ENCODE measurements around the gene TFPI. TPM values are rescaled to one million over a fixed set of nuclear protein-coding genes. Genes with fewer than 3 reads are reported as not detected.
A peak's percentile ranks its signal among the peaks of the same experiment; 100 is the strongest.

Gene TFPI
- total and polyA plus RNA-seq, 8 donors = 7.5 to 118 (median 16.8) TPM

DNA sequence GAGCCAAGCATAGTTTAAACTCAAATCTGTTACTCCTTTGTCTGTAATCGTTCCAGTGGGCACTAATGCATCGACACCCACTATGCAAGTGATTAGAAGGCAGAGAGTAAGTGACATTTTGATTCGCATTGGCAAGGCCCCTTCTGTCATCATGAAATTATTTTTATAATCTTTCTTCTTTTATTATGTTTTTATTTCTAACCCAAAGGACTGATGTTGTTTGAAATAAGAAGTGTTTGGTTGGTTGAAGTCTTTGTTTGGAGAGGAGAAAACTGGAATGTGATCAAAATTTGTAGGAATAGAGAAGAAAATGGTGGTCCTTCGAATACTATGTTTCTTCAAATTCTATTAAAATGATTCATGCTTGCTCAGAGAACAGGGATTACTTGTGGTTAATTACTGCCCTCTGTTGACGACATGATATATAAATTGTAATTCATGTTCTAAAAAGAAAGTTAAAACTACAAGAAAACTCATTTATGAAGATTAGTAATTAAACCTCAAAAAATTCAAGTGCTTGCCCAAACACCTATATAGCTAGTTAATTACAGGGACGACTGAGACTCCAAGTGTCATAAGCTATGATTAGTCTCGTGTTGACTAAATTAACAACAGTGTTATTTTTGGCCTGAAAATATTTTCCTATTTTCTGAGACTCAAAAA lies 26.4 kb upstream of the TFPI start:
- peak overlapping the region in 3 of 4 donors; percentile 17 to 27 (median 26) for H3K4me3 ChIP-seq
- peaks cover 0 to 31% (median 16%) of the 10 kb centered on the region in 4 donors for H3K4me1 ChIP-seq
- 27 to 32% (median 27%) methylated on average over 7 of the region's 7 CpGs for WGBS, 5 donors
- H3K27ac ChIP-seq = peak overlapping the region in 1 of 5 donors; percentile 1
- H3K9me3 ChIP-seq = no peaks in the 10 kb centered on the region
- intact Hi-C loops (cut with DNase I; ENCODE audit: low total_unique reads) = no loop called here
- H3K27me3 ChIP-seq = no peaks in the 10 kb centered on the region
- TF ChIP-seq EP300 (IDR thresholded peaks at IDR 0.05) (no peak), POLR2A (IDR thresholded peaks at IDR 0.05) (no peak), POLR2AphosphoS5 (IDR thresholded peaks at IDR 0.05) (peak in 1 of 3 donors; percentile 8)
- TF ChIP-seq, protein P1, sequence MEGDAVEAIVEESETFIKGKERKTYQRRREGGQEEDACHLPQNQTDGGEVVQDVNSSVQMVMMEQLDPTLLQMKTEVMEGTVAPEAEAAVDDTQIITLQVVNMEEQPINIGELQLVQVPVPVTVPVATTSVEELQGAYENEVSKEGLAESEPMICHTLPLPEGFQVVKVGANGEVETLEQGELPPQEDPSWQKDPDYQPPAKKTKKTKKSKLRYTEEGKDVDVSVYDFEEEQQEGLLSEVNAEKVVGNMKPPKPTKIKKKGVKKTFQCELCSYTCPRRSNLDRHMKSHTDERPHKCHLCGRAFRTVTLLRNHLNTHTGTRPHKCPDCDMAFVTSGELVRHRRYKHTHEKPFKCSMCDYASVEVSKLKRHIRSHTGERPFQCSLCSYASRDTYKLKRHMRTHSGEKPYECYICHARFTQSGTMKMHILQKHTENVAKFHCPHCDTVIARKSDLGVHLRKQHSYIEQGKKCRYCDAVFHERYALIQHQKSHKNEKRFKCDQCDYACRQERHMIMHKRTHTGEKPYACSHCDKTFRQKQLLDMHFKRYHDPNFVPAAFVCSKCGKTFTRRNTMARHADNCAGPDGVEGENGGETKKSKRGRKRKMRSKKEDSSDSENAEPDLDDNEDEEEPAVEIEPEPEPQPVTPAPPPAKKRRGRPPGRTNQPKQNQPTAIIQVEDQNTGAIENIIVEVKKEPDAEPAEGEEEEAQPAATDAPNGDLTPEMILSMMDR (IDR thresholded peaks at IDR 0.05) = peak in 4 of 7 experiments; percentile 10 to 48 (median 26)
- DNase-seq = peak in 1 of 2 donors; percentile 82
- H3K36me3 ChIP-seq = no peaks in the 10 kb centered on the region

DNA sequence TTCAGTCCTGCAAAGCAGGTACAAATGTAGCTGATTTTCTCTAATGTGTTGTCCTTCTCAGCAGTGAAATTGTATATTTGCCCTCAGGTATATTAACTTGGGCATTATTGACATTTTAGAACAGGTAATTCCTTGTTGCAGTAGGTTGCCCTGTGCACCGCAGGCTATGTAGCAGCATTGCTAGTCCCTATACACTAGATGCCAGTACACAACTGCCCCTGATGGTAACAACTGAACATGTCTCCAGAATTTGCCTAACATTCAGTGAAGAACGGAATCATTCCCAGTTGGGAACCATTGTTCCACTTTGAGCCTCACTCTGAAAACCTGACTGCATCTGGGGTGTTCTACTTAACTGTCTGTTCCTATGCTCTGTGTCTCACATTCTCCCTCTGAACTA lies 23.1 kb upstream of the TFPI start:
- Histone ChIP-seq H3K9me3 (no peaks in the 10 kb centered on the region), H3K4me3 (no peak overlapping the region), H3K36me3 (no peaks in the 10 kb centered on the region), H3K4me1 (peaks cover 0 to 41% (median 22%) of the 10 kb centered on the region in 4 donors), H3K27ac (no peak overlapping the region), H3K27me3 (no peaks in the 10 kb centered on the region)
- intact Hi-C loops (cut with DNase I; ENCODE audit: low total_unique reads) = loop anchor here (5.0 kb wide), 1 partner anchor 70 kb away; no protein-coding TSS in a partner anchor
- TF ChIP-seq EP300 (IDR thresholded peaks at IDR 0.05) = no peak
- TF ChIP-seq, protein P1 (IDR thresholded peaks at IDR 0.05) = no peak
- TF ChIP-seq POLR2AphosphoS5 (IDR thresholded peaks at IDR 0.05) = no peak
- no peak for DNase-seq
- WGBS, 5 donors = 67 to 89% (median 75%) methylated on average over 2 of the region's 2 CpGs

DNA sequence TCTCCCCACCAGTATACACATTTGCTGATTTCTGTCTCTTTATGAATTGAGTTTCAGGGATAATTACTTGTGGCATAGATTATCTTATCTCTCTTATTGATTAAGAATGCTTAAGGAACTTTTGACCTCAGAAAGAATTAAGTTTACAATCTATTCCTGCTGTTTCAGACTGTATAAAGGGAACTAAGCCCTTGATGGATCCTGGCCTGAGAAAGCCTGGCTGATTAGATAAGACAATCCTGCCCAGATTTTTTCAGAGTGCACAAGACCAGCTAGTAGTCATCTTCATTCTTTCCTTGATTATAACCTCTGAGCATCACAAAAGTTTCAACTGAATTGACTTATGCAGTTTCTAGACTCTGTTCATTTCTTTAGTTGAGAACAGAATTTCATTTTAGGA lies 22.7 kb upstream of the TFPI start:
- no peak for DNase-seq
- TF ChIP-seq POLR2AphosphoS5 (IDR thresholded peaks at IDR 0.05) = no peak
- TF ChIP-seq, protein P1 (IDR thresholded peaks at IDR 0.05) = no peak
- TF ChIP-seq EP300 (IDR thresholded peaks at IDR 0.05) = no peak
- Histone ChIP-seq H3K27me3 (no peaks in the 10 kb centered on the region), H3K9me3 (no peaks in the 10 kb centered on the region), H3K27ac (no peak overlapping the region), H3K4me3 (no peak overlapping the region), H3K4me1 (peaks cover 0 to 41% (median 22%) of the 10 kb centered on the region in 4 donors), H3K36me3 (no peaks in the 10 kb centered on the region)
- intact Hi-C loops (cut with DNase I; ENCODE audit: low total_unique reads) = loop anchor here (5.0 kb wide), 1 partner anchor 70 kb away; no protein-coding TSS in a partner anchor

DNA sequence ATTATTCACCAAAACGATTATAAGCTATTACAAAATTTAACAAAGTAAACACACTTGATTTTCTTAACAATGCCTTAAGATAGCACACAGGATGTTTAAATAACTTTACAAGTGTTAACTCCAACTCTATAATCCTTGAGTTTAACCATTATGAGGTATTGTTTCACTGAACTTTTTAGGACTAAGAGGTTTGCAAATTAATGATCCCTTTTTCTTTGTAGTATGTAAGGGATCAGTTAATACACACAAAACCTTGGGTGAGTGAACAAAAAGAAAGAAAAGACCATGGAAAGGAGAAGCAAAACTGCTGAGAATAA lies 21.5 kb upstream of the TFPI start:
- H3K27me3 ChIP-seq = no peaks in the 10 kb centered on the region
- H3K4me3 ChIP-seq = no peak overlapping the region
- peaks cover 0 to 30% (median 17%) of the 10 kb centered on the region in 4 donors for H3K4me1 ChIP-seq
- no peaks in the 10 kb centered on the region for H3K36me3 ChIP-seq
- H3K9me3 ChIP-seq = no peaks in the 10 kb centered on the region
- intact Hi-C loops (cut with DNase I; ENCODE audit: low total_unique reads) = loop anchor here (5.0 kb wide), 1 partner anchor 68 kb away; no protein-coding TSS in a partner anchor
- DNase-seq = no peak
- TF ChIP-seq EP300 (IDR thresholded peaks at IDR 0.05) (no peak), POLR2A (IDR thresholded peaks at IDR 0.05) (no peak), POLR2AphosphoS5 (IDR thresholded peaks at IDR 0.05) (no peak)
- TF ChIP-seq, protein P1 (IDR thresholded peaks at IDR 0.05) = no peak
- 0 to 10% (median 5%) methylated on average over 1 of the region's 1 CpG for WGBS, 5 donors
- H3K27ac ChIP-seq = peak overlapping the region in 1 of 5 donors; percentile 38
